ENCODE measurements around the gene GPR25.

The GPR25 gene

DNA sequence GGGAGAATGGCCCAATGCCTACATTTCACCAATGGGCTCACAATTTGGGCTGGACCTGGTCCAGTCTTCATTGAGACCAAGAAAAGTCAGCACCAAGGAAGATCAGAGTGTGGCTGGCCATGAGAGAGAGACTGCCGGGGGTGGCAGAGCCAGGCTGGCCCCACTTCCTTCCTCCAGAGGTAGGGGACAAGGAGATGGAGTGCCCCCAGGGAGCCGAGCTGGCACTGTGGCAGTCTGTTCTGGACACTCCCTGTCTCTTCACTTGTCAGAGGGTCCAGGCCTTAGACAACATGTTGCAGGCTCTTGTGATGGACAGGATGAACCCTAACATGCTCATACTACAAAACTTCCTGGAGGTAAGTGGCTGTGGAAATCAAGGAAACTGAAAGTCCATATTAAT is 49.6 kb downstream of the GPR25 start:
- TF ChIP-seq GATA2 (IDR thresholded peaks at IDR 0.05; ENCODE audit: low read depth, low read length): no peak
- no peak for TF ChIP-seq GATA3 (IDR thresholded peaks at IDR 0.05; ENCODE audit: low read depth, low read length)

DNA sequence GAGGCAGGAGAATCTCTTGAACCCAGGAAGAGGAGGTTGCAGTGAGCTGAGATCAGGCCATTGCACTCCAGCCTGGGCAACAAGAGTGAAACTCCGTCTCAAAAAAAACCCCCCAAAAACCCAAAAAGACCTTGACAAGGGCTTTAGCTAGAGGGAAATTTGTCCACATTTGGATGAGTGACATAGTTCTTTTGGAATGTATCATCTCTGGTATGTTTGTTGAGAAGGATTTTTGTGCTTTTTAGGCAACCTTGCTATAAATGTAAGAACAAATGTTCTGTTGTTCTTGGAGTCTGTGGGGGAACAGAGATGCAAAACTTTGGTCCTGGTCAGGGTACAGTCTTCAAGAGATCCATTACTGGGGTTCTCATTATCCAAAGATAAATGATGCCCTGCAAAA is 50.8 kb downstream of the GPR25 start:
- TF ChIP-seq GATA2 (IDR thresholded peaks at IDR 0.05; ENCODE audit: low read depth, low read length): no peak

All from SH-SY5Y (cell line).